Inflammatory macrophage treated with lipopolysaccharide for 1 hour (primary cell): ENCODE data around the gene GTF3C1.
"Not testable (repeated sequence)": the region's sequence is repeated elsewhere in the genome, so short reads cannot be mapped to it uniquely, and the experiment has no call there.

Experiments
- DNase-seq, 2 donors: peaks; one replicate each; pipeline ENCODE4 v3.0.0-alpha.2; 2020 to 2022

GTF3C1 gene

DNA sequence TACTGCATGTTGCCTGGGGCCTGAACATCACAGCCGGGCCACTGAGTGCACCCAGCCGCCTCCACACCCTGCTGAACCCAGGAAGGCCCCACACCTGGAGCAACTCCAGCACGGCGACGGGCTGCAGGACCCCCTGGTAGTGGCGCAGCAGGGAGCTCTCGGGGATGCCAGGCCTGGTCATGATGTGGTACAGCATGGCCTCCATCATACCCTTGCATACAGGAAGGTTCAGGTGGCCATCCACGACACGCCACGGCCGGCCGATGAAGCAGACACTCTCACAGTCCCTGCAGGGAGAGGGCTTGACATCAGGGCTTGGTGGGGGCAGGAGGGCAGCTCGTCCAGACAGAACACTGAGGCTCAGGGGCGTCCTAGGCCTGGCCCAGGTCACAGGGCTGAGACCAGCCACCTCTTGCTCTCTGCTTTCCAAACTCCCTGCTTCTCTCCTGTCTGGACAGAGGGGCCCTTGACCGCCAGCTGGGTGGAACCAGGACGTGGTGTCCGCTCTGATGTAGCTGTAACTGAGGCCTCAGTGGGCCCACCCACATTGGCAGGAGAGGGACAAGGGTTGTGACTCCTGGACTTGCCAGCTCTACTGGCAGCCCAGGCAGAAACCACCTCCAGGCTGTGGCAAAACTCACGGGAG is 87.4 kb downstream of the GTF3C1 start:
- DNase-seq: no peak

DNA sequence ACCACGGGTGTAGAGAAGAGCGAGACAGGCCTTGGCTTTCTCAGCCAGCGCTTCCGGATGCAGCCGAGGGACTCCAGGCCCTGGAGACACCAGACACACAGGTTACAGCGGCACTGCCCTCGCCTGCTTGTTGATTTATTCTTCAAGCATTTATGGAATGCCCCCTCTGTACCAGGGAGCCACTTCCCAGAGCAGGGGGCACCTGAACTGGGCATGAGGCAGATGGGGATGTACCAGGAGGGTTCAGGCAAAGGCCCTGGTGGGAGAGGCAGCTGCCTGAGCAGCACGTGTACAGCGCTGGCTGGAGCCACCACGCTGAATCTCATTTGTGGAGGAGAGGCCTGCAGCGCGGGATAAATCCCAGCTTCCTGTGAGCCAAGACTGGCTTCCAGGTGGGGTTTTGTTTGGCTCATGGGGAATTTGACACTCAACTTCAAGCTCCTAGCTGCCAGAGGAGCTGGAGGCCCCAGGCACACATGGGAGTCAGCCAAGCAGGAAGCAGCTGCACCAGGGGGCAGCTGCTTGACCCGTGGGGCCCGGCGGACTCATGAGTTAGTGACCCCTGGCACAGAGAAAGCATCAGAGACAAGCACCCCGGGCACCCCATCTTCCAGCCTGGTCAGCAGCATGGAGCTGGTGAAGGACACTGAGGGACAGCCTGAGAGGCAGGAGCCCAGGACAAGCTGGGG is 88.1 kb downstream of the GTF3C1 start:
- DNase-seq: no peak

DNA sequence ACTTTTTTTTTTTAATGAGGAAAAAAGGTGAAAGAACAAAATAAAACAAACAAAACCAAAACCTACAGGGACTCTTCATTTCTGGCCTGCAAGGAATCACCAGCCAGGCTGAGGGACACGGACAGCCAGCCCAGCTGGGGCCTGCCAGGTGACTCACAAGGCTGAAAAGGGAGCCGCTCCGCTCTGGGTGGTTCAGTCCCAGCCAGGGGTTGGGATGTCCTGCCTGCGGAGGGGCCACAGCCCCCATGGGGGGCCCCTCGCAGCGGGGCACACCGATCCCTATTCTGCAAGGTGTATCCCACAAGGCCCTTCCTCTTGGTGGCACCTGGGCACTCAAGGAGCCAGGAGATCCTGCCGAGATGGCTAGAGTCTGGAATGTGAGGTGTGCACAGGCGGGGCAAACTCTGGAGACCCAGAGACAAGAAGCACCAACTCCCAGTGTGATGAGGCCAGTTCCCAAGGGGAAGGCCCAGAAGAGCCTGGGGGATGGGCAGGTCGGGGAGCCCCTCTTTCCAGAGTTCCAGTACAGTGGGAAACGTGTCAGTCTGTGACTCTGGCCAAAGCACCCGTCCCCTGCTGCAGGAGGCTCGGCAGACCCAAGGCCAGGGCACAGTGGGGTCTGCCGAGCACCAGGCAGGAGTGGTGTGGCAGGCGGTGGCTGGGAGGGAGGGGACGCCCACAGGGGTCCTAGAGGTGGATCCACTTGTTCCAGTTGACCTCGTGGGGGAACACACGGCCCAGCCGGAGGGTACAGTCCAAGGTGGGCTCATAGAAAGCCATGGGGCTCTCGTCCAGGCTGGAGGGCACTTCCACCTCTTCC is 88.8 kb downstream of the GTF3C1 start:
- DNase-seq: no peak

DNA sequence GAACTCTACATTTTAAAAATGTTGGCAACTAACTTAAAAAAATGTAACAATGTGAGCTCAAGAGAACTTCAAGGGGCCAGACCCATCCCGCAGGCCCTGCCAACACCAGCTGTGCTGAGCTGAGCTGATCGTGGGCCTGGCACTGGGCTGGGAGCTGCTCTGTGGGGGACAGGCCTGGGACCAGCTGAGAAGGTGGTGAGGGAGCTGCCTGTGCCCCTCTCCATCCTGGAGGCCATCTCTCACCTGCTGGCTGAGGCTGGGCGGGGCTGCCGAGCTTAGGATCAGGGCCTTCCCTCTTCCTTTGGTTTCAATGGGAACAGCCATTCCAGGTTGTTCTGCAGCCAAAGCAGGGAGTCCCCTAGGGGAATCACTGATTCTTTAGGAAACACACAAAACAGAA is 89.5 kb downstream of the GTF3C1 start:
- DNase-seq: no peak

DNA sequence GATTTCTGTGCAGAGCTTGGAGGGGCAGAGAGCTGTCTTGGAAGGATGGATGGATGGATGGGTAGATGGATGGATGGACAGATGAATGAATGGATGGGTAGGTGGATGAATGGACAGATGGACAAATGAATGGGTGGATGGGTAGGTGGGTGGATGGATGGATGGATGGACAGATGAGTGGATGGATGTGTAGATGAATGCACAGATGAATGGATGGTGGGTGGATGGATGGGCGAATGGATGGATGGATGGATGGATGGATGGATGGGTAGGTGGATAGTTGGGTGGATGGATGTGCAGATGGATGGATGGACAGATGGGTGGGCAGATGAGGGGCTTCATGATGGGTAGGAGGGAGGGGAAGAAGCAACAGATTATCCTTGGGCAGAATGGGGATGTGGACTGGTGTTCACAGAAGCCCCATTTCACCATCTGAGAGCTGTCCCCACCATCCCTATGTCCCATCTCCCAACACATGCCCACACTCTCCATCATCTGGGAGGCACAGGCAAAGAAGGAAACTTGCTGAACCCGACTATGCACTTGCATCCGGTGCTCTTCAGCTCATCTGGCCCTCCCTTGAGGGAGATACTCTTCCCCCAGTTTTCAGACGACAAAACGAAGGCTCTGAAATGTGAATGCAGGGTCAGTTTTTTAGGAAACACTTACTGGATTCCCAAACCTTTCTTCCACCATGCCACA is 90.6 kb downstream of the GTF3C1 start:
- no peak for DNase-seq

DNA sequence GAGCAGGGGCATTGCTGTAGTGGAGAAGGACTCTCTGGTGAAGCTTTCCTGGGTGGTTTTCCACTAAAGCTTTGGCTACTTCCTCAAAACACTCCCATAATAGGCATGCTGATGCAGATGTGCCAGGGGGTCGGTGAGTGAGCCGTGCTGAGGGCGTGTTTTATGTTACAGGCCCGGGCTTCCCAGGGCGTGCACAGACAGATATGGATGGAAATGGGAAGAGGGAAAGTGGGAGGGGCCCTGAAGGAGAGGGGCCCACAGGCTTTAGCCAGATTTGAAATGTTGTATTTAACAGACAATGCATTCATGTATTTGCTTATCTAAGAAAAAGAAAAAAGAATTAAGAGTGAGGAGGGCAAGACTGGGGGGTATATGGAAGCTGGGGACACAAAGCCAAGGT is 91.5 kb downstream of the GTF3C1 start:
- no peak for DNase-seq

DNA sequence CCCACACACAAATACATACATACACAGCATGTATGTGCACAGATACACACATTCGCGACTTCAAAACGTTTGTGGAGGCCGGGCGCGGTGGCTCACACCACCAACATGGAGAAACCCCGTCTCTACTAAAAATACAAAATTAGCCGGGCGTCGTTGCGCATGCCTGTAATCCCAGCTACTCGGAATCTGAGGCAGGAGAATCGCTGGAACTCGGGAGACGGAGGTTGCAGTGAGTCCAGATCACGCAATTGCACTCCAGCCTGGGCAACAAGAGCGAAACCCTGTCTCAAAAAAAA is 92.2 kb downstream of the GTF3C1 start:
- DNase-seq: not testable (repeated sequence)

DNA sequence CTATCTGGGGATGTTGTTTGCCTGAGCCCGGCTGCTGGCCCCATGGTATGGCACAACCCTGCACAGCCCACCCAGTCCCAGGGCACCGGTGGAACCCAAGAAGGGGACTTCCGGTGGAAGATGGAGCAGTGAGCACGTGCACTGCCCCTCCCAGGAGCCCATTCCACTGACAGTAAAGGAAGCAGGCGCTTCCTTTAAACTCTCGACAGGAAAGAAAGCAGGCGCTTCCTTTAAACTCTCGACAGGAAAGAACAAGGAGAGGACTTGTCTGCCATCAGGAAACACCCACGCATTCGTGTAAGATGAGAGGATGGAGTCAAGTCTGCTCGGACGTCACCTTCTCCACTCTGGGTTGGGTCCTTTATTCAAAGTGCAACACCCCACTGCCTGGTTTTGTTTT is 94.0 kb downstream of the GTF3C1 start:
- DNase-seq: no peak

DNA sequence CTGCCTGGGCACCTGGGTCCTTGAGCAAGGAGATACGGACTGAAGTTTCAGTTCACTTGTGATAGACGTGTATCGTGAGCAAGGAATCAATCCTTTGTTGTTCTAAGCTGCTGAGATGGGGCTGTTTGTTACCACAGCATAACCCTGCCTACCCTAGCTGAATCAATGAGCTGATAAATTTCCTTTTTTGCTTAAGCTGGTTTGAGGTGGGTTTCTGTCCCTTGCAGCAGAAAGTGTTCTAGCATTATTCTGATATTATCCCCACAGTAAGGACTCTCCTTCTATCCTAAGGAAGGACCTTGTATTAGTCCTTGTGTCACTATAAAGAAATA is 96.3 kb downstream of the GTF3C1 start:
- DNase-seq: no peak

DNA sequence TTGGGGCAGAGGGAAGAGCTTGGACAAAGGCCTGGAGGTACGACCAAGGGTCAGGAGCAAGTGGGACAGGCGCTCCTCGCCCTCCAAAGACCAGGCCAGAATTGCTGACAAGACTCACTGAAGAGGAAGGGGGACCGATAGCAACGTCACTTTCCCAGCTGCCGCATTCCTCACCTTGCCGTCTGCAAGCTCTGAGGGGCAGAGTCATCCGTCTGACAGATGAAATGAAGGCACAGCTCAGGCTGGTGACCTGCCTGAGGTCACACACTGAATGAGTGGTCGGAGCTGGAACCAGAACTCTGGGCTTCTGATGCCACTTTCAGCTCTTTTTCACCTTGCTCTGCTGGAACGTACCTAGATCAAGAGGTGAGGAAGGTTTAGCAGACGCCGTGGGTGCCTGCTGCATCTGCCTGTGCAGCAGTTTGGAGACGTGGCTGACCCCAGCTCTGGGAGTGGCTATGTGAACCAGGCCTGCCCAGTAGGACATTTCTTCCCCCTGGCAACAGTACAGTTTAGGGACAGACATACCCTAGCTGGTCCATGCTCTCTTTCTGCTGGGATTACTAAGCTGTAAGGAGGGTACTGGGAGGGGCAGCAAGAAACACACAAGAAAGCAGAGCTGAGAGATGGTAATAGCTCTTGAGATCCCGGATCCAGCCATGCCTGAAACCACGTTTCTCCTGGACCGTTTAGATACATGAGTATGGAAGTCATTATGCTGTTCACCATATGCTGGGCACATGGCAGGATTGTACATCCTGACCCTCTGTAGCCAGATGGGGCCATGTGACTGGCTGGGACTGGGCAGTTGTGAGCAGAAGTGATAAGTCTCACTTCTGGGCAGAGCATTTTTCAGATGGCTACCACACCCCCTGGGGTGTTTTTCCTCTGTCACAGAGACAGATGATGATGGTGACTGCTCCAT is 96.9 kb downstream of the GTF3C1 start:
- no peak for DNase-seq

DNA sequence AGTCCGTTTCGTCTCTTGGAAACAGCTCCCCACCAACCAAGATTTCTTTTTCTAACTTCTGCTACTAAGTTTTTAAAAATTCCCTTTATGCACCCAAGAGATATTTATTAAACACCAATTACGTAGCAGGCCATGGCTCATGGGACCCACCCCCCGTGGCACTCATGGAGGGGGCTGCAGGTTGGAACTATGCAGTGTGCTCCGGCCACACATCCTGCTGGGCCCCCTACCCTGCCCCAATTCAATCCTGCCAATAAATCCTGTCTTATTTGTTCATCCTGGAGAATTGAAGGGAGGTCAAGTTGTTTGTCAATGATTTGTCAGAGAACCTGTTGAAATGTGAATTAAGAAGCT is 99.5 kb downstream of the GTF3C1 start:
- DNase-seq: no peak

DNA sequence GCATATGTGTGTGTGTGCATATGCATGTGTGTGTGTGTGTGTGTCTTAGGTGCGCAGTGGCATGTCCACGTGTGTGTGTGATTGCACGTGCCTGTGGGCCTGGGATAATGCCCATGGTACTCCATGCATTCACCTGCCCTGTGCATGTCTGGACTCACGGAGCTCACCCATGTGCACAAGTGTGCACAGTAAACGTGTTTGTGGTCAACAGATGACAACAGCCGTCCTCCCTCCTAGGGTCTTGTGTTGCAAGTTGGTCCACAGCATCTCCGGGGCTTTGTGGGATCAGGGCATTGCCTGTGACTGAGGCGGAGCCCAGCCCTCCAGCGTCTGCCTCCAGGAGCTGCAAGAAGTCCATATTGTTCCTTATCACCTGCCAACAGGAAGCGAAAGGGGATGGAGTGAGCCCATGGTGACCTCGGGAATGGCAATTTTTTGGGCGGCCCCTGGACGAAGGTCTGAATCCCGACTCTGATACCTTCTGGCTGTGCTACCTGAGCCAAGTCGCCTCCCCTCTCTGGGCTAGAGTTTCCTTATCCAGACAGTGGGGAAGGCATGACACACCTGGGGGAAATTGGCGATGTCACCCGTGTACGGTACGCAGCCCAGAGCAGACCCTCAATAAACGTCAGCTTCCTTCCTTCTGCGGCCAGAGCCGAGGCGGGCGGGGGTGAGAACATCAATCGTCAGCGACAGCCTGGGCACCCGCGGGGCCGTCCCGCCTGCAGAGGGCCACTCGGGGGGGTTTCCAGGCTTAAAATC is 100.1 kb downstream of the GTF3C1 start:
- peak; percentile 71 to 86 for DNase-seq

DNA sequence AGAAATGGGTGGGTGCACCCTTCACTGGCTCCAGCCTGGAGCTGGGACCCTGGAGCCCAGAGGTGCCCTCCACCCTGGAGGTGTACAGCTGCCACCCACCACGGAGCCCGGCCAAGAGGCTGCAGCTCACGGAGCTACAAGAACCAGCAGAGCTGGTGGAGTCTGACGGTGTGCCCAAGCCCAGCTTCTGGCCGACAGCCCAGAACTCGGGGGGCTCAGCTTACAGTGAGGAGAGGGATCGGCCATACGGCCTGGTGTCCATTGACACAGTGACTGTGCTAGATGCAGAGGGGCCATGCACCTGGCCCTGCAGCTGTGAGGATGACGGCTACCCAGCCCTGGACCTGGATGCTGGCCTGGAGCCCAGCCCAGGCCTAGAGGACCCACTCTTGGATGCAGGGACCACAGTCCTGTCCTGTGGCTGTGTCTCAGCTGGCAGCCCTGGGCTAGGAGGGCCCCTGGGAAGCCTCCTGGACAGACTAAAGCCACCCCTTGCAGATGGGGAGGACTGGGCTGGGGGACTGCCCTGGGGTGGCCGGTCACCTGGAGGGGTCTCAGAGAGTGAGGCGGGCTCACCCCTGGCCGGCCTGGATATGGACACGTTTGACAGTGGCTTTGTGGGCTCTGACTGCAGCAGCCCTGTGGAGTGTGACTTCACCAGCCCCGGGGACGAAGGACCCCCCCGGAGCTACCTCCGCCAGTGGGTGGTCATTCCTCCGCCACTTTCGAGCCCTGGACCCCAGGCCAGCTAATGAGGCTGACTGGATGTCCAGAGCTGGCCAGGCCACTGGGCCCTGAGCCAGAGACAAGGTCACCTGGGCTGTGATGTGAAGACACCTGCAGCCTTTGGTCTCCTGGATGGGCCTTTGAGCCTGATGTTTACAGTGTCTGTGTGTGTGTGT is 100.9 kb downstream of the GTF3C1 start:
- no peak for DNase-seq

DNA sequence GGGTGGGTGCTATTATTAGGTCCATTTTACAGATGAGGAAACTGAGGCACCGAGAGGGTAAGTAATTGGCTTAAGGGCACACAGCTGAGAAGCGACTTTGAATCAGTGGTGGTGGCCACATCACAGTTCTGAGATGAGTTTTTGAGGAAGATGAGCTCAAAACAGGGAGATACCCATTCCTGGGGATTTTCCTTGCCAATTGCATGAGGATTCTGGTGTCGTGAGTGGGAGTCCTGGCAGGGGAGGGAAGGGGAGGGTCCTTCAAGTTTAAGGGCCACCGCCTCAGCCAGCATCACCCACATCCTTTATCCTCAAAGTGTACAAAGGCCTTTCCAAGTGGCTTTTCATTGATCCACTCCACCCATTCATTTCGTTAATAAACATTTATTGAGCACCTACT is 102.4 kb downstream of the GTF3C1 start:
- DNase-seq: peak in 1 of 2 donors; percentile 55

DNA sequence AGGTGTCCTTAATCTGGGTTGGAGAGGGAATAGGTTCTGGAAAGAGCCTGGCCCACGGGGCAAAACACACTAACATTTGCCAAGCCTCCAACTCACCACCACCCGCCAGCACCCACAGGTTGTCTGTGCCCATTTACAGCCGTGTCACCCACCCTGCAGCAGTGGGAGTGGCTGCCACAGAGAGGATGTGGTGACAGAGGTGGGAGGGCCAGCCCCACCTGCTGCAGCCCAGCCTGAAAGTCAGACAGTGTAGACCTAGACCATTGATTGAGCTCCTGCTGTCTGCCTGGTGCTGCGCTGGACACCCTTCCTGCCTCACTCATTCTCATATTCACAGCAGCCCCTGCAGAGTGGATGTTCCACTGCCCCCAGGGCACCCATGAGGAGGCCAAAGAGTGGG is 103.0 kb downstream of the GTF3C1 start:
- no peak for DNase-seq

DNA sequence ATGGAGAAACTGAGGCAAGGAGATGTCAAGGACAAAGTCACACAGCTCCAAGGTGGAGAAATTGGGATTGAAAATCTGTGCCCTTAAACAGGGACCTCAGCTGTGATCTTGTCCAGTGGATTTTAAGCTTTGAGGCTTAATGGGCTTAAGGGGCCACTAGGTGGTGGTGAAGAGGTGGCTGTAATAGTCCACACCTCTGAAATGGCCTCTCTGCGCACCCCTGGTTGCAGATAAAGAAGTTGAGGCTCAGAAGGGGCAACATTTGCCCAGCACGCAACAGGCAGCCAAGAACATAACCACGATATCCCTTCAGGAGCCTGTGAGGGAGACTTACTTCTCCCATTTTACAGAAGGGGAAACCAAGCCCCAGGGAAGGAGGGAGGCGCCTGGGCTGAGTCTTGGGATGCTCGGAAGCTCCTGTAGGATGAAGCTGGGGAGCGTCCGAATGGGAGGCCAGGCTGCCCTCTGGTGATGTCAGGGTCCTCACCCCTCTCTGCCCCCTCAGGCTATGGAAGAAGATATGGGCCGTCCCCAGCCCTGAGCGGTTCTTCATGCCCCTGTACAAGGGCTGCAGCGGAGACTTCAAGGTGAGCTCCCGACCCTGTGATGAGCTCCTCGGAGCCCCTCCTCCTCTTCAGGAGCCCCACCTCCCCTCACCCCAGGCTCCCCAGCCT is 104.1 kb downstream of the GTF3C1 start:
- no peak for DNase-seq

DNA sequence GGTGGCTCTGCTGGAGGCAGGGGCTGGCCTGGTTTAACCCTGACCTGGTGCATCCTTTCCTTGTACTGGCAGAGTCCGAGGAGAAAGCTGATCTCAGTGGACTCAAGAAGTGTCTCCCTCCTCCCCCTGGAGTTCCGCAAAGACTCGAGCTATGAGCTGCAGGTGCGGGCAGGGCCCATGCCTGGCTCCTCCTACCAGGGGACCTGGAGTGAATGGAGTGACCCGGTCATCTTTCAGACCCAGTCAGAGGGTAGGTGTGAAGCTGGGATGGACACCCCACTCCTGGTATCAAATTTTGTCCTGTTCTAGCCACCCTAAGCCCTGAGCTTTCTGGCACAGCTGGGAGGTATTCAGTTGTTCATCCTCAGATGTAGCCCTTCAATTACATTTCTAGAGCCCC is 105.2 kb downstream of the GTF3C1 start:
- DNase-seq: no peak

DNA sequence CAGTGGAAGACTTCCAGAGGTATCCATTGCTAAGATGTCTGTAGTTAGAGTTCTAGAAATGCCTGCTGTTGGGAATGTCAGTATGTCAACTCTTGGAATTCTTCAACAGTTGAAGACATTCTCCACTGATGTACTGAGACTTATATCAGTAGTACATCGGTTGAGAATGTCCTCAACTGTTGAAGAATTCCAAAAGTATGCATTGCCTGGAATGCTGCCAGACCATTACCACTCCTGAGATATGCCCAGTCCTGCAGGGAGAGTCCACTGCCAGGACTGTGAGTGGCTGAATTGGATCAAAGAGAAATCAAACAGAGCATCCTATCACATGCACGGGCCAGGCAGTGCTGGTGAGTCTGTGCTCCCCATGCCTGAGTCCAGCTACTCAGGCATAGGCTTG is 105.7 kb downstream of the GTF3C1 start:
- no peak for DNase-seq

DNA sequence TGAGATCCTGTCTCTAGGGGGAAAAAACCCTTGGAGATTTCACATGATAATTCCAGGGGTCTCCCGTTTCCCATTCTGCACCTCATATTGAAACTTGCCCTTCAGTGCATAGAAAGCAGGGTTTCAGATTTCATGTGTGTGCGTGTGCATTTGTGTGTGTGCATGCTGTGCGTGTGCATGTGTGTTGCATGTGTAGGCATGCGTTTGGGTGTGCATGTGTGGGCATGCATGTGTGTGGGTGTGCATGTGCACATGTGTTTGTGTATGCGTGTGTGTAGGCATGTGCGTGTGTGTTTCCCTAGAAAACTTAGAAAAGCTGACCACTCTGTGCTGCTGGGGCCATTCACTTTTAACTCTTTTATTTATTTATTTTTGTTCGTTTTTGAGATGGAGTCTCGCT is 107.7 kb downstream of the GTF3C1 start:
- no peak for DNase-seq

DNA sequence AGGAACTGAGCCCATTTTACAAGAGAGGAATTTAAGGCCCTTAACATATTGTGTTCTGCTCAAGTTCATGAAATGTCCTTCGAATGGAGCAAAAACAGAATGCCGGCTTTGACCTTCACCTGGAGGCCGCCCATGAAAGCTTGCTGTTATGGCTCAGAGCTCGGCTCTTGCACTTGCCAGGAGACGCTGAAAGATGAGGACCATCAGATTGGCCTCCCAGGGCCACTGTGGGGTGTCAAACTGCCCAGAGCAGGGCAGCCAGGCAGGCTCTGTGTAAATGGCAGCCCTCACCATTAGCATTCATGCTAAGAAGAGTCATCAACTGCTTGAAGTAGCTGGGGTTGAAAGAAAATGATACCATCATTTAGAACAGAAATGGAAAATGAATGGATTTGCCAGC is 108.4 kb downstream of the GTF3C1 start:
- DNase-seq: no peak
